ENCODE data around the gene SPATA31D1. TPM values are rescaled to one million over a fixed set of nuclear protein-coding genes. Genes with fewer than 3 reads are reported as not detected.
"Not testable (repeated sequence)": the region's sequence is repeated elsewhere in the genome, so short reads cannot be mapped to it uniquely, and the experiment has no call there.

SPATA31D1 gene
- total RNA-seq: not detected in 2 replicates
- not detected in 2 replicates for polyA plus RNA-seq

- not testable (repeated sequence) for H3K27ac ChIP-seq; H3K4me1 ChIP-seq (ENCODE audit: insufficient read depth); DNase-seq (ENCODE audit: low spot score); H2AFZ ChIP-seq; H3K79me2 ChIP-seq; H3K9me2 ChIP-seq (replicated peaks; ENCODE audit: insufficient read depth); H3K4me3 ChIP-seq; H3K4me2 ChIP-seq; H3K36me3 ChIP-seq (replicated peaks; ENCODE audit: insufficient read depth, low read depth); H3K27me3 ChIP-seq; H3K9me3 ChIP-seq (ENCODE audit: low read depth); H4K20me1 ChIP-seq (ENCODE audit: insufficient read depth, poor library complexity, severe bottlenecking)
- 100% methylated on average over 1 of the region's 1 CpG for WGBS (ENCODE audit: low lambda C conversion rate, missing lambda C conversion rate)
These were observed at the start of gene SPATA31D1 for GRCh38 chr9:81988472-81988871. TSS of gene SPATA31D1 (plus strand) at chr9:81988772. CDS start at chr9:81988819, 47 bp downstream.

DNA sequence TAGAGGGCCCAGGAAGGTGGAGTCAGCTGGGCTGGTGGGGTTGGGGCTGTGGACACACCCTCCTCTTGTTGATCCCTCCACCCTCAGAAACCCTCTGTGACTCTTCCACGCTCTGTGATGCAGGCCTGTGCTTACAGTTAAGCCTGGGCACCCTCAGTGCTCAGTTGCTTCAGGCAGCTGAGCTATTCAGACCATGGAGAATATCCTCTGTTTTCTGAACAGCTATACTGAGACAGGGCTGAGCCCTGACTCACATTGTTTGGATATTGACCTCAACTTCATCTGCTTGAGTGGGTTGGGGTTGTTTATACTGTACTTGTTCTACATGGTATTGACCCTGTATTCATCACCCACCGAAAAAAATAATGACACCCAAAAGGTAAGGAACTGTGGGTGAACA, 45.2 kb upstream of the SPATA31D1 start, which contains the start of gene SPATA31D3:
Gene SPATA31D3 (plus strand): TSS at position 108 of the 400 bp plus-strand sequence. CDS start 86 bp downstream, at position 194.
- not testable (repeated sequence) for H3K36me3 ChIP-seq (replicated peaks; ENCODE audit: insufficient read depth, low read depth); H3K4me3 ChIP-seq
- no CpG with 5 or more reads among the region's 2 CpGs for WGBS (ENCODE audit: low lambda C conversion rate, missing lambda C conversion rate)

GRCh38 chr9:81948650-81949049, 39.9 kb upstream of the SPATA31D1 start:
- H3K4me1 ChIP-seq (ENCODE audit: insufficient read depth); H4K20me1 ChIP-seq (ENCODE audit: insufficient read depth, poor library complexity, severe bottlenecking); H3K9me2 ChIP-seq (replicated peaks; ENCODE audit: insufficient read depth); H3K4me3 ChIP-seq; H3K27me3 ChIP-seq; H3K9me3 ChIP-seq (ENCODE audit: low read depth); H3K79me2 ChIP-seq; DNase-seq (ENCODE audit: low spot score); H3K27ac ChIP-seq; H2AFZ ChIP-seq; H3K4me2 ChIP-seq; H3K36me3 ChIP-seq (replicated peaks; ENCODE audit: insufficient read depth, low read depth): not testable (repeated sequence)
- WGBS (ENCODE audit: low lambda C conversion rate, missing lambda C conversion rate): 83% methylated on average over 1 of the region's 3 CpGs

More for the DNA sequence above, 45.2 kb upstream of the SPATA31D1 start, which contains the start of gene SPATA31D3:
- H3K4me2 ChIP-seq; H3K9me2 ChIP-seq (replicated peaks; ENCODE audit: insufficient read depth); H2AFZ ChIP-seq; H3K79me2 ChIP-seq; DNase-seq (ENCODE audit: low spot score); H4K20me1 ChIP-seq (ENCODE audit: insufficient read depth, poor library complexity, severe bottlenecking); H3K4me1 ChIP-seq (ENCODE audit: insufficient read depth); H3K27ac ChIP-seq; H3K27me3 ChIP-seq; H3K9me3 ChIP-seq (ENCODE audit: low read depth): not testable (repeated sequence)

DNA sequence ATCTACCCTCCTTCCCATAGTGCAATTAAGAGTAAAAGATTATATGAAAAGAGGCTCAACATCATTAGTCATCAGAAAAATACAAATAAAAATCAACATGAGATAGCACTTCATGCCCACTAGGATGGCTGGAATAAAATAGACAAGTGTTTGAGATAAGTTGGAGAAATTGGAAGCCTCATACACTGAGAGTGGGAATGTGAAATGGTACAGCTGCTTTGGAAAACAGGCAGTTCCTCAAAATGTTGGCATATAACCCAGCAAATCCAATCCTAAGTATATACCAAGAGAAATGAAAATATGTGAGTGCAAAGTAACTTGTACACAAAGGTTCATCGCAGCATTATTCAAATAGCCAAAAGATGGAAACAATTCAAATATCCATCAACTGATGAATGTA, 35.5 kb upstream of the SPATA31D1 start:
- no peaks in the 10 kb centered on the region for H4K20me1 ChIP-seq (ENCODE audit: insufficient read depth, poor library complexity, severe bottlenecking)
- no peaks in the 10 kb centered on the region for H3K27me3 ChIP-seq
- no peak overlapping the region for H3K27ac ChIP-seq
- 93% methylated on average over 1 of the region's 1 CpG for WGBS (ENCODE audit: low lambda C conversion rate, missing lambda C conversion rate)
- TF ChIP-seq EZH2 (IDR thresholded peaks at IDR 0.05; ENCODE audit: borderline replicate concordance): no peak
- H3K4me1 ChIP-seq (ENCODE audit: insufficient read depth): no peaks in the 10 kb centered on the region
- no peaks in the 10 kb centered on the region for H3K36me3 ChIP-seq (replicated peaks; ENCODE audit: insufficient read depth, low read depth)
- H3K9me3 ChIP-seq (ENCODE audit: low read depth): no peaks in the 10 kb centered on the region
- no peaks in the 10 kb centered on the region for H3K9me2 ChIP-seq (replicated peaks; ENCODE audit: insufficient read depth)
- no peak overlapping the region for H3K4me3 ChIP-seq
- H3K79me2 ChIP-seq: no peaks in the 10 kb centered on the region
- no peak overlapping the region for H3K4me2 ChIP-seq
- H2AFZ ChIP-seq: no peak overlapping the region
- DNase-seq (ENCODE audit: low spot score): no peak

GRCh38 chr9:81955625-81956024, 32.9 kb upstream of the SPATA31D1 start:
- Histone ChIP-seq H3K27ac (no peak overlapping the region), H4K20me1 (ENCODE audit: insufficient read depth, poor library complexity, severe bottlenecking) (no peaks in the 10 kb centered on the region), H3K36me3 (replicated peaks; ENCODE audit: insufficient read depth, low read depth) (no peaks in the 10 kb centered on the region), H3K9me2 (replicated peaks; ENCODE audit: insufficient read depth) (no peaks in the 10 kb centered on the region), H3K9me3 (ENCODE audit: low read depth) (no peaks in the 10 kb centered on the region), H3K79me2 (no peaks in the 10 kb centered on the region), H3K4me3 (no peak overlapping the region), H2AFZ (no peak overlapping the region), H3K4me2 (no peak overlapping the region), H3K4me1 (ENCODE audit: insufficient read depth) (no peaks in the 10 kb centered on the region), H3K27me3 (no peaks in the 10 kb centered on the region)
- no peak for DNase-seq (ENCODE audit: low spot score)
- TF ChIP-seq CTCF (IDR thresholded peaks at IDR 0.05; ENCODE audit: poor library complexity): no peak
- TF ChIP-seq EZH2phosphoT487 (IDR thresholded peaks at IDR 0.05; ENCODE audit: low read depth, severe bottlenecking, unreplicated experiment): no peak
- no peak for TF ChIP-seq EZH2 (IDR thresholded peaks at IDR 0.05; ENCODE audit: borderline replicate concordance)

All from hepatocyte (in vitro differentiated cells).